Loucy (cell line): ENCODE results near the gene ANXA4.
"Not testable (repeated sequence)": the region's sequence is repeated elsewhere in the genome, so short reads cannot be mapped to it uniquely, and the experiment has no call there.

Experiments
- H2AFZ ChIP-seq: fragments of 200-600 bp; sonication (generic); 2 replicates; pipeline ENCODE4 v1.6.0; 2016; ENCODE audit warnings: antibody characterized with exemption, mild to moderate bottlenecking, low read length, moderate library complexity
- H3F3A ChIP-seq: fragments of 200-600 bp; 2 replicates; pipeline ENCODE4 v1.6.0; 2016; ENCODE audit warnings: antibody characterized with exemption, low read depth, mild to moderate bottlenecking
- H3K27me3 ChIP-seq: fragments of 200-600 bp; sonication (generic); 2 replicates; pipeline ENCODE4 v1.6.1; 2014; ENCODE audit warnings: low read length, mild to moderate bottlenecking; ENCODE audit not compliant: insufficient read depth, poor library complexity, severe bottlenecking
- H3K36me3 ChIP-seq: fragments of 200-600 bp; sonication (generic); 2 replicates; pipeline ENCODE4 v1.6.1; 2016; ENCODE audit warnings: low read length; ENCODE audit not compliant: insufficient read depth
- H3K4me1 ChIP-seq: fragments of 200-600 bp; sonication (generic); 2 replicates; pipeline ENCODE4 v1.5.1; 2014; ENCODE audit warnings: low read length, mild to moderate bottlenecking; ENCODE audit not compliant: insufficient read depth, poor library complexity, severe bottlenecking
- H3K4me2 ChIP-seq: fragments of 200-600 bp; sonication (generic); 2 replicates; pipeline ENCODE4 v1.6.0; 2014; ENCODE audit warnings: antibody characterized with exemption, low read length, low read depth, mild to moderate bottlenecking; ENCODE audit not compliant: poor library complexity, severe bottlenecking
- H3K4me3 ChIP-seq: fragments of 200-600 bp; sonication (generic); 2 replicates; pipeline ENCODE4 v1.5.1; 2014; ENCODE audit warnings: low read length, mild to moderate bottlenecking, mixed read lengths; ENCODE audit not compliant: poor library complexity, severe bottlenecking
- H3K79me2 ChIP-seq: fragments of 200-600 bp; sonication (generic); 2 replicates; pipeline ENCODE4 v1.6.1; 2014; ENCODE audit warnings: low read length; ENCODE audit not compliant: insufficient read depth
- H3K9ac ChIP-seq: fragments of 200-600 bp; sonication (generic); 2 replicates; pipeline ENCODE4 v1.6.0; 2014; ENCODE audit warnings: mild to moderate bottlenecking, low read depth, low read length, moderate library complexity; ENCODE audit not compliant: poor library complexity, severe bottlenecking
- H3K9me2 ChIP-seq: fragments of 200-600 bp; sonication (generic); replicated peaks from 2 replicates; pipeline ENCODE4 v1.6.1; 2016; ENCODE audit warnings: low read depth, low read length, mixed read lengths
- H3K9me3 ChIP-seq: fragments of 200-600 bp; sonication (generic); 2 replicates; pipeline ENCODE4 v1.6.1; 2014; ENCODE audit warnings: mild to moderate bottlenecking, antibody characterized with exemption, low read length, low read depth; ENCODE audit not compliant: insufficient read depth
- H4K20me1 ChIP-seq: fragments of 200-600 bp; sonication (generic); 2 replicates; pipeline ENCODE4 v1.6.0; 2014; ENCODE audit warnings: antibody characterized with exemption, low read length, mild to moderate bottlenecking; ENCODE audit not compliant: insufficient read depth, poor library complexity, severe bottlenecking
- EZH2phosphoT487 ChIP-seq: fragments of 200-600 bp; IDR thresholded peaks from 2 replicates; pipeline ENCODE4 v1.6.1; 2018; ENCODE audit warnings: antibody characterized with exemption, mild to moderate bottlenecking, moderate library complexity, borderline replicate concordance
- TF ChIP-seq, protein P1 (sequence below): fragments of 200-600 bp; sonication (generic); conservative IDR thresholded peaks from 2 replicates; pipeline ENCODE4 v1.5.1; 2014; ENCODE audit warnings: mild to moderate bottlenecking, antibody characterized with exemption, low read length

The ANXA4 gene

DNA sequence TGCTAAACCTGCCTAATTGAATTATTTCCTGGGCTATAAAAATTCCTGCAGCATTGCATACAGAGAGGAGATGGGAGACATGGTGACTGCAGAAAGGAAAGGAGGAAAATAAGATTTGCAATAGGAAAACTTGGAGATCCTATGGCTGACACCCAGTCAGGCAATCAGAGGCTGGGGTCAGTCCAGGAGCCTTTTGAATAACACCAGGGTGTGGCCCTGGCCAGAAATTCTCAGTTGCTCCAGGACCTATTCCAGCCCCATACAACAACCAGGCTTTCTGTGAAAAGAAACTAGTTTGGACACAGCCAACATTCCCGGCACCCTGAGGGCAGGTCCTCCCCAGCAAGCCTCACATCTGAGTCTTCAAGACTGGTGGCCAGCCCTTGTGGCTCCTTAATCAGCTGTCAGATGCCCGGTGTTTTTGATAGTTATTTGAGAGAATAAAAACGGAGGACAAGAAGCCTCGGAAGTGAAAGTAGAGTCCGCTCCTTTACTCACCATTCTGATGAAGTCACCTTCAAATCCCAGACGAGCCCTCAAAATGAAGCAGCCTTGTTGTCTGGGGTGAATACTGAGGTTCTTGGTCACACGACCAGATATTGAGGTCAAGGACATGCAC is 56.5 kb downstream of the ANXA4 start:
- no peaks in the 10 kb centered on the region for H3F3A ChIP-seq
- no peaks in the 10 kb centered on the region for H3K9me3 ChIP-seq
- no peaks in the 10 kb centered on the region for H4K20me1 ChIP-seq
- TF ChIP-seq EZH2phosphoT487: no peak
- TF ChIP-seq, protein P1, sequence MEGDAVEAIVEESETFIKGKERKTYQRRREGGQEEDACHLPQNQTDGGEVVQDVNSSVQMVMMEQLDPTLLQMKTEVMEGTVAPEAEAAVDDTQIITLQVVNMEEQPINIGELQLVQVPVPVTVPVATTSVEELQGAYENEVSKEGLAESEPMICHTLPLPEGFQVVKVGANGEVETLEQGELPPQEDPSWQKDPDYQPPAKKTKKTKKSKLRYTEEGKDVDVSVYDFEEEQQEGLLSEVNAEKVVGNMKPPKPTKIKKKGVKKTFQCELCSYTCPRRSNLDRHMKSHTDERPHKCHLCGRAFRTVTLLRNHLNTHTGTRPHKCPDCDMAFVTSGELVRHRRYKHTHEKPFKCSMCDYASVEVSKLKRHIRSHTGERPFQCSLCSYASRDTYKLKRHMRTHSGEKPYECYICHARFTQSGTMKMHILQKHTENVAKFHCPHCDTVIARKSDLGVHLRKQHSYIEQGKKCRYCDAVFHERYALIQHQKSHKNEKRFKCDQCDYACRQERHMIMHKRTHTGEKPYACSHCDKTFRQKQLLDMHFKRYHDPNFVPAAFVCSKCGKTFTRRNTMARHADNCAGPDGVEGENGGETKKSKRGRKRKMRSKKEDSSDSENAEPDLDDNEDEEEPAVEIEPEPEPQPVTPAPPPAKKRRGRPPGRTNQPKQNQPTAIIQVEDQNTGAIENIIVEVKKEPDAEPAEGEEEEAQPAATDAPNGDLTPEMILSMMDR: no peak
- peak overlapping the region; percentile 59 for H3K9ac ChIP-seq
- H3K4me1 ChIP-seq: peaks cover 27% of the 10 kb centered on the region
- peak overlapping the region; percentile 77 for H2AFZ ChIP-seq
- peak overlapping the region; percentile 70 for H3K4me3 ChIP-seq
- H3K4me2 ChIP-seq: peak overlapping the region; percentile 80
- H3K79me2 ChIP-seq: no peaks in the 10 kb centered on the region
- H3K36me3 ChIP-seq: no peaks in the 10 kb centered on the region
- H3K27me3 ChIP-seq: no peaks in the 10 kb centered on the region
- no peaks in the 10 kb centered on the region for H3K9me2 ChIP-seq

DNA sequence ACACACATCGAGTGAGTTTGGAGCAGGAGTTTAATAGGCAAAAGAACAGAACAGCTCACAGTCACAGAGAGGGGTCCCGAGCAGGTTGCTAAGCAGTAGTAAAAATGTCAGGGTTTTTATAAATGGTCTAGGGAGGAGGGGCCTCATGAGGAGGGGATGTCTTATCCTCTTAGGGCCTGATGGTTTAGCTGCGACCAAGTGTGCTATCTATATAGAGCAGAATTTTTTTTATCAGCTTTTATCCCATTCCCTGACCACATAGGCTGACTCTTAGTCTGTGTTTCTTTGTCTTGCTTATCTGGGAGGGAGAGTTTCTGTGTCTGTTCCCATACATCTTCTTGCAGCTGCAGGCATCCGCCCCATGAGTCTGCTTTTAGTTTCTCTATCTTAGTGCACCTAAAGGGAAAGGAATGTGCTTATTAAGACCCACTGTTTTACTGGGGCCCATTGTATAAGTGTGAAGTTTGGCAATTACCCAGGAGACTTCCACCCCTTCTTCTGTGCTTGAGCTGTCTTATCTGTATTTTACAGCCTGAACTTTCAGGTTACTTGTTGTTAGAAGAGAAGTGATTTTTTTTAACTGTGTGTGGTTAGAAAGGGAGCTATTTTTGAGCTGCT is 57.1 kb downstream of the ANXA4 start:
- H3K4me2 ChIP-seq: peak overlapping the region; percentile 80
- H3K9me2 ChIP-seq: no peaks in the 10 kb centered on the region

DNA sequence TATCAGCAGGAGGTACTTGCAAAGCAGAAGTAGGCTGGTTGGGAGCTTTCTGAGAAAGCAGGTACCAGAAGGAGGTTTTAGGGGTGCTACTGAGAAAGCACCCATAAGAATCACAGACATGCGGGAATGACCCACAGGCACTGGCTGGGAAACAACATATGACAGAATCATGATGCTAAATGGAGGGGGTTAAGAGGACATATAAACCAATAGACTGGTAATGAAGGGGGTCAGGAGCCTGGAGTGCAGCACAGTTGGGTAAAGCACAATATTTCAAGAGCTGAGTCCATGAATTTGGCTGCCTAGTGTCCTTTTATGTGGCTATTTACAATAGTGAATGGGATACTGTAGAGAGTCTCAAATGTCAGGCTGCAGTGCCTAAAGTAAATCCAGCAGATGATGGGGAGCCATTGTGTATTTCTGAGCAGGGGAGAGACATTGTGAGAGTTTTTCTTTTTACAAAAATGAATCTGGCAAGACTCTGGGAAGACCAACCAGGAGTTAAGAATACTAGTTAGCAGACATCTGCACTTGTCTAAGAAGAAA is 59.9 kb downstream of the ANXA4 start:
- no peaks in the 10 kb centered on the region for H3K9me3 ChIP-seq
- no peaks in the 10 kb centered on the region for H3K9me2 ChIP-seq
- TF ChIP-seq, protein P1: no peak
- TF ChIP-seq EZH2phosphoT487: no peak
- H3K27me3 ChIP-seq: no peaks in the 10 kb centered on the region
- no peak overlapping the region for H3K4me3 ChIP-seq
- H3K9ac ChIP-seq: no peak overlapping the region
- H3K36me3 ChIP-seq: no peaks in the 10 kb centered on the region
- H3K4me1 ChIP-seq: peaks cover 35% of the 10 kb centered on the region
- H2AFZ ChIP-seq: no peak overlapping the region
- H4K20me1 ChIP-seq: no peaks in the 10 kb centered on the region
- no peaks in the 10 kb centered on the region for H3F3A ChIP-seq
- H3K4me2 ChIP-seq: no peak overlapping the region
- H3K79me2 ChIP-seq: no peaks in the 10 kb centered on the region

More for the DNA sequence above, 57.1 kb downstream of the ANXA4 start:
- Histone ChIP-seq H3K9me3 (no peaks in the 10 kb centered on the region), H3K9ac (peak overlapping the region; percentile 59), H3K4me3 (peak overlapping the region; percentile 70), H4K20me1 (no peaks in the 10 kb centered on the region), H3K4me1 (peaks cover 30% of the 10 kb centered on the region), H2AFZ (peak overlapping the region; percentile 77), H3K79me2 (no peaks in the 10 kb centered on the region), H3K27me3 (no peaks in the 10 kb centered on the region), H3F3A (no peaks in the 10 kb centered on the region), H3K36me3 (no peaks in the 10 kb centered on the region)
- TF ChIP-seq, protein P1: no peak
- no peak for TF ChIP-seq EZH2phosphoT487

DNA sequence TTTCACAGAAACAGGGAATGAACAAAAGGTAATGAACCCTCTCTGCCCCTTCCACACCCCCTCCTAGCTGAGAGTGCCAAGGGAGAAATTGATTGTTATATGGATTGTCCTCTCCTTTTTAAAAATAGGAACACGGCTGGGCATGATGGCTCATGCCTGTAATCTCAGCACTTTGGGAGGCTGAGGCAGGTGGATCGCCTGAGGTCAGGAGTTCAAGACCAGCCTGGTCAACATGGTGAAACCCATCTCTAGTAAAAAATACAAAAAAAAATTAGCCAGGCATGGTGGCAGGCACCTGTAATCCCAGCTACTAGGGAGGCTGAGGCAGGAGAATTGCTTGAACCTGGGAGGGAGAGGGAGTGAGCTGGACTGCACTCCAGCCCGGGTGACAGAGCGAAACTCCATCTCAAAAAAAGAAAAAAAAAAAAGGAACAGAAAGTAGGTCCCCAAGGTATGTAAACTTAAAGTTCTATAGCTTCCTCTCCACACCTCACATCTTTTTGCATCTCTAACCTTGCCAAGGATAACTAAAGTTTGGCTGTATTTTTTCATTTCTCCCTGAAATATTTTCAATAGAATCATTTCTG is 60.9 kb downstream of the ANXA4 start:
- H3K4me3 ChIP-seq, H3K9me3 ChIP-seq, H3K9me2 ChIP-seq, H3K79me2 ChIP-seq, H3K27me3 ChIP-seq, H4K20me1 ChIP-seq, H2AFZ ChIP-seq, H3K36me3 ChIP-seq, H3K4me2 ChIP-seq, H3F3A ChIP-seq, H3K9ac ChIP-seq: not testable (repeated sequence)
- H3K4me1 ChIP-seq: peaks cover 31% of the 10 kb centered on the region
